Muscle layer of duodenum (tissue), 2 donors: ENCODE measurements around the gene INSM1.

Experiments
- H3K27ac ChIP-seq: one replicate; pipeline ENCODE4 v1.7.0; 2013; ENCODE audit warnings: mild to moderate bottlenecking, low read length
- H3K27me3 ChIP-seq: one replicate; pipeline ENCODE4 v1.7.0; 2013; ENCODE audit warnings: low read depth, mild to moderate bottlenecking, control low read depth, low read length
- H3K36me3 ChIP-seq, 2 donors: one replicate each; pipeline ENCODE4 v1.7.0; 2013; ENCODE audit warnings: low read length in 2 of 2, control low read depth in 1 of 2, mild to moderate bottlenecking in 1 of 2; ENCODE audit not compliant: insufficient read depth in 2 of 2, control insufficient read depth in 1 of 2
- H3K4me1 ChIP-seq, 2 donors: one replicate each; pipeline ENCODE4 v1.7.0; 2013; ENCODE audit warnings: low read length in 2 of 2, mild to moderate bottlenecking in 2 of 2, control low read depth in 1 of 2, moderate library complexity in 1 of 2; ENCODE audit not compliant: insufficient read depth in 2 of 2, control insufficient read depth in 1 of 2
- H3K4me3 ChIP-seq, 2 donors: one replicate each; pipeline ENCODE4 v1.7.0; 2013; ENCODE audit warnings: low read length in 2 of 2, low read depth in 1 of 2, mild to moderate bottlenecking in 1 of 2
- H3K9me3 ChIP-seq, 2 donors: one replicate each; pipeline ENCODE4 v1.7.0; 2013; ENCODE audit warnings: low read length in 2 of 2, control low read depth in 1 of 2, mild to moderate bottlenecking in 1 of 2; ENCODE audit not compliant: control insufficient read depth in 1 of 2
- donor health status: healthy.

INSM1 gene

DNA sequence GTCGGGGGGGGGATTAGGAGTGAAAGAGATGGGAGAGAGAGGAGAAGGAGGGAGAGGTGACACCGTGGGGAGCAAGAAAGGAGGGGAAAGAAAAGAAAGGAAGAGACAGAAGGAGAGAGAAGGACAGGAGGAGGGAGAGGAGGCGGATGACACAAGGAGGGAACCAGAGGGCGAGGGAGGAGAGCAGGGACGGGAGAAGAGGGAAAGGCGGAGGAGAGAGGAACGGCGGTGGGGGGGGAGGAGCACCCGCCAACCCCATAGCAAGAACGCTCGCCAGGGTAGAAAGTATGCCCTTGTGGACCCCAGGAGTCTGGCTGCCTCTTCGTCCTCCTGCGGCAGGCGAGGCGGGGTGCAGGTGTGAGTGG is 4.5 kb upstream of the INSM1 start:
- H3K9me3 ChIP-seq = no peaks in the 10 kb centered on the region
- H3K27ac ChIP-seq = no peak overlapping the region
- peak overlapping the region in 1 of 2 donors; percentile 1 for H3K4me3 ChIP-seq
- H3K27me3 ChIP-seq = peaks cover 56% of the 10 kb centered on the region
- no peaks in the 10 kb centered on the region for H3K36me3 ChIP-seq
- H3K4me1 ChIP-seq = peaks cover 0 to 37% of the 10 kb centered on the region in 2 donors

DNA sequence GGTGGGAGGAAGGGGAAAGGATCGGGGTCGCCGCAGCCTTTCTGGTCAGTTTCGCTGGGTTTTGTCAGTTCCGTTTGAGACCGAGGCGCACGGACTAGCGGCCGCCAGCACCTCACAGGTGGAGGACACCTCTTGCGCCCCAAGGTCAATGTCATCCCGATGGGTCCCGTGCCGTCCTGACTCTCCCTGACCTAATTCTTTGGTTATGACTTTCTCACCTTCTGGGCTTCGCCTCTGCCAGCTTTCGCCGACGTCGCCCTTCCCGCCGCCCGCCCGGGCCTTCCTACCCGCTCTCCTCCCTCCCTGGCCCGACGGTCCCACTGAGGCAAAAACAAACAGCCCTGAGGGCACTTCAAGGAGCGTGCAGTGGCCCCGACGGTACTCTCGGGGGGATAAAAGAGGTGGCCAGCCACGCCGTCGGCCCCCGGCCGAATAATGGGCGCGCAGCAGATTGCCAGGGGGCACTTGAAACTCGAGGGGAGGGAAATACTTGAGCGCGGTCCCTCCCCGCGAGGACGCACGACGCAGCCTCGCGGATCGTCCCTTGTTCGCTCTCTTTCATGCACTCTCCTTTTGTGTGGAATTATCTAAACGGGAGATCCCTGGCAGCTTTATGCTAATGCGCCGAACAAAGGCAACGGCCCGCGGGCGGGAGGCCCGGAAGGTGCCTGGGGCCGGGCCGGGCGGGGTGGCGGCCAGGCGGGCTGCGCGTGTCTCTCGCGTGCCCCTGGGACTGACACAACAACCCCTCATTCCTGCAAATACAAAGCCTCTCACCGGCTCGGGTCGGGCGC is 3.9 kb upstream of the INSM1 start:
- Histone ChIP-seq H3K4me3 (peak overlapping the region in 1 of 2 donors; percentile 1), H3K36me3 (no peaks in the 10 kb centered on the region), H3K27ac (no peak overlapping the region), H3K4me1 (peaks cover 0 to 41% of the 10 kb centered on the region in 2 donors), H3K27me3 (peaks cover 56% of the 10 kb centered on the region), H3K9me3 (no peaks in the 10 kb centered on the region)

DNA sequence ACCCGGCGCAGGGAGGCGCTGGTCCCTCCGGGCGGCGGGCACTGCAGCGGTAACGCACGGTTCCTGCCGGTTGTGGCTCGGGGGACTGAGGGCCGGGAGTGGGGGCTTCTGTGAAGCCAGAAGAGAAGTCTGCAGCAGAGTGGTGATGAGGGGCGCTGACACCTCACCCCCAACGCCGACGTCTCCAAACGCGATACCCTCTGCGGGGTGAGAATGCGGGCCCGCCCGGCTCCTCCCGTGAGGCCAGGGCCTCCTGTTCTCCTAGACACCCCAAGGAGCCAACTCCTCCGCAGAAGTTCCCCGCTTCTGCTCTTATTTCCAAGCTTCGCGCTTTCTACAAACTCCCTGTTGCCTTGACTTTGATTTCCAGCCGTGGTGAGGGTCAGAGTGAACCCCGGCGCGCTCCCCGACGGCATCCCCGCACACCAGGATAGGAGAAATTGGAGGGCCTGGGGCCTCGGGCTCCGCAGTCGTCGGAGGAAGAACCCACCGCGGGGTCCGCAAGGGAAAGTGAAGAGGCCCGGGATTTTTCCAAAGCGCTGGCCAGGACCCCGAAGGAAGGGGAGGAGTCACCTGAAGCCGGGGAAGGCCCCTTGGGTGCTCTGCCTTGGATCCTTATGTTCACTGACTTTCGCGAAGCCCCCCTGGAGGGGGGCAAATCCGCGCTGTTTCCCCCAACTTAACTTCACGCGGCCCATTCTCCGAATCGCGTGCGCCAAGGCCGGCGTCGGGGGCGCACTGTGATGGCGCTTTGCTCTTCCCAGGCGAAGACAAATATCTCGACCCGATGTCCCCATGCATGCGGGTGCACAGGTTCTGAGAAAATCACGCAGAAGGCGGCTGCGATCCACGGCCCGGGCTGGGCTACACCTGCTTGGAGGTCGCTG is 3.1 kb upstream of the INSM1 start:
- peaks cover 0 to 48% of the 10 kb centered on the region in 2 donors for H3K4me1 ChIP-seq
- H3K27me3 ChIP-seq = peaks cover 59% of the 10 kb centered on the region
- peak overlapping the region in 1 of 2 donors; percentile 1 for H3K4me3 ChIP-seq
- no peaks in the 10 kb centered on the region for H3K9me3 ChIP-seq
- H3K36me3 ChIP-seq = no peaks in the 10 kb centered on the region
- H3K27ac ChIP-seq = no peak overlapping the region

DNA sequence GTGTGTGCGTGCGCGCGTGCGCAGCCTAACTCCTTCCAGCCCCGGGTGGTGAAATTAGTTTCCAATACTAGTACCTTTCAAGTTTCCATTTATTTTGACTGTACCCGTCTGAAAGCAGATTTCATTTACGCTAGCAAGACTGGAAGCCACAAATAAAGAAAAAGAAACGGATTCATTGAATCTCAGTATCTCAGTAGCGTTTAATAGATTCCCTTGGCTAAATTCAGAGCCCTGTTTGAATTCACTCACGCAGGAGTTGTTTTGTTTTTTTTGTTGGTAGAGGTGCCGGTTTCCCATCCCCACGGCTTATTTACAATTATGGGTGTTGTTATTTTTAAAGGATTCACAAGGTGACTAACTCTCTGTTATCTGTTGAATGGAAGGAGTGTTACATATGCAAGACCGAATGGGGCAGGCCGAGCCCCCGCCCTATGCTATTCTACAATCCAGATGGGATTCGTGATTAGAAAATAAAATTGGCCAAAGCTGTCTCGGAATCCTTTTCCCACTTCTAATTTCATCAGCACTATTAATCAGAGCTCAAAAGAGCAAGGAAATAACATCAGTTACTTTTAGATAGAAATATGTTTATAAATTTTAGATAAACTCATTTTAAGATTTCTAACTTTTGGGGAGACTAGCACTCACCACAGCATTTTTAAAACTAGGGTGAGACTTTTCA is 2.3 kb upstream of the INSM1 start:
- no peaks in the 10 kb centered on the region for H3K9me3 ChIP-seq
- no peaks in the 10 kb centered on the region for H3K36me3 ChIP-seq
- H3K27me3 ChIP-seq = peaks cover 58% of the 10 kb centered on the region
- H3K4me1 ChIP-seq = peaks cover 0 to 41% of the 10 kb centered on the region in 2 donors
- no peak overlapping the region for H3K4me3 ChIP-seq
- H3K27ac ChIP-seq = no peak overlapping the region

DNA sequence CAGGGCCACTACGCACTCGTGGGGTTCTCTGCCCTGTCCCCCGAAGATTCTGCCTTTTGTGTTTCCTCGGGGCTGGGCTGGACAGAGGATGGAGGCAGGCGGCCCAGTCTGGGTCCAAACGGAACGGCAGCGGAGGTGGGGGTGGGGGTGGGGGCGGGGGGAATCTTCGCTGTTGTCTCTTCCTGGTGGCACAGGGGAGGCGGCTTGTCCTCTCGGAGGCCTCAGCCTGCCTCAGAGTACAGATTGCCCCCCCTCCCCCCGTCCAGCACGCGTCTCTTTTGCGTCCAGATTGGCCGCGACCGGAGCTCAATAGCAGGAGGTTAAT is 1.4 kb upstream of the INSM1 start:
- Histone ChIP-seq H3K27ac (no peak overlapping the region), H3K4me3 (peak overlapping the region in 1 of 2 donors; percentile 49), H3K9me3 (no peaks in the 10 kb centered on the region), H3K27me3 (peaks cover 61% of the 10 kb centered on the region), H3K4me1 (peaks cover 0 to 40% of the 10 kb centered on the region in 2 donors), H3K36me3 (no peaks in the 10 kb centered on the region)

DNA sequence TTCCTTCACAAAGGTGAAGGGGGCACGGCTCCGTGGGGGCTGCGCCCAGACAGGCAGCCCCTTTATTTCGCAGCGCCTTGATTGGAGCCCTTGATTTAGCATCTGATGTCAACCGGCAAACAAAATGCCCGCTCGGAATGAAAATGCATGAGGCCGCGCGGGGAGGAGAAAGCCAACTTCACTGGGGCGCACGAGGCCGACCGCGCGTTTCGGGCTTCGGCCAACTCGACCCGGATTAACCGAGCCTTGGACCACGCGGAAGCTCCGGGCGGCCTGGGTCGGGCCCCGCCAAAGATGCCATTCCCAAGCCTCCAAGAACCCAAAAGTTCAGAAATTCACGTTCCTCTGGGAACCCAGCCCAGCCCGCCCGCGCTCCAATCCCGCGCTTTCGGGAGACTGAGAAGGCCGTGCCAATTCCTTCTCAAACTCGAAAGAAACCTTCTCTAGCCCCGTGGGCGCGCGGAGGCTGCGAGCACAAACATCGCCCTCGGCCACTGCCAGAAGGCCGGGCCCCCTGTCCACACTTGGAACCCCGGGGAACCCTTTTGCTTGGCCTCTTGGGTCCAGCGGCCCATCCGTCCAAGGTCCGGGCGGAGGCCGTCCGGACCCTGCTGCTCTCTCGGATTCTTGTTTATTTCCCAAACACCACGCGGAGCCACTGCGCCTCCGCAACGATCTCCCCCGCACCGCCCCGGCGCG is 879 bp upstream of the INSM1 start:
- no peaks in the 10 kb centered on the region for H3K36me3 ChIP-seq
- peaks cover 65% of the 10 kb centered on the region for H3K27me3 ChIP-seq
- no peak overlapping the region for H3K27ac ChIP-seq
- peak overlapping the region in 1 of 2 donors; percentile 49 for H3K4me3 ChIP-seq
- no peaks in the 10 kb centered on the region for H3K9me3 ChIP-seq
- peaks cover 0 to 40% of the 10 kb centered on the region in 2 donors for H3K4me1 ChIP-seq

DNA sequence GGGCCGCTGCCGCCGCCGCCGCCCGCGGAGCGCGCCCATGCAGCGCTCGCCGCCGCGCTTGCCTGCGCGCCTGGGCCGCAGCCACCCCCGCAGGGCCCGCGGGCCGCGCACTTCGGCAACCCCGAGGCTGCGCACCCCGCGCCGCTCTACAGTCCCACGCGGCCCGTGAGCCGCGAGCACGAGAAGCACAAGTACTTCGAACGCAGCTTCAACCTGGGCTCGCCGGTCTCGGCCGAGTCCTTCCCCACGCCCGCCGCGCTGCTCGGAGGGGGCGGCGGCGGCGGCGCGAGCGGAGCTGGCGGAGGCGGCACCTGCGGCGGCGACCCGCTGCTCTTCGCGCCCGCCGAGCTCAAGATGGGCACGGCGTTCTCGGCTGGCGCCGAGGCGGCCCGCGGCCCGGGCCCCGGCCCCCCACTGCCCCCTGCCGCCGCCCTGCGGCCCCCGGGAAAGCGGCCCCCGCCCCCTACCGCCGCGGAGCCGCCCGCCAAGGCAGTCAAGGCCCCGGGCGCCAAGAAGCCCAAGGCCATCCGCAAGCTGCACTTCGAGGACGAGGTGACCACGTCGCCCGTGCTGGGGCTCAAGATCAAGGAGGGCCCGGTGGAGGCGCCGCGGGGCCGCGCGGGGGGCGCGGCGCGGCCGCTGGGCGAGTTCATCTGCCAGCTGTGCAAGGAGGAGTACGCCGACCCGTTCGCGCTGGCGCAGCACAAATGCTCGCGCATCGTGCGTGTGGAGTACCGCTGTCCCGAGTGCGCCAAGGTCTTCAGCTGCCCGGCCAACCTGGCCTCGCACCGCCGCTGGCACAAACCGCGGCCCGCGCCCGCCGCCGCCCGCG is 730 bp downstream of the INSM1 start:
- Histone ChIP-seq H3K9me3 (no peaks in the 10 kb centered on the region), H3K4me1 (peaks cover 0 to 34% of the 10 kb centered on the region in 2 donors), H3K27me3 (peaks cover 63% of the 10 kb centered on the region), H3K4me3 (peak overlapping the region in 1 of 2 donors; percentile 62), H3K27ac (no peak overlapping the region), H3K36me3 (no peaks in the 10 kb centered on the region)

DNA sequence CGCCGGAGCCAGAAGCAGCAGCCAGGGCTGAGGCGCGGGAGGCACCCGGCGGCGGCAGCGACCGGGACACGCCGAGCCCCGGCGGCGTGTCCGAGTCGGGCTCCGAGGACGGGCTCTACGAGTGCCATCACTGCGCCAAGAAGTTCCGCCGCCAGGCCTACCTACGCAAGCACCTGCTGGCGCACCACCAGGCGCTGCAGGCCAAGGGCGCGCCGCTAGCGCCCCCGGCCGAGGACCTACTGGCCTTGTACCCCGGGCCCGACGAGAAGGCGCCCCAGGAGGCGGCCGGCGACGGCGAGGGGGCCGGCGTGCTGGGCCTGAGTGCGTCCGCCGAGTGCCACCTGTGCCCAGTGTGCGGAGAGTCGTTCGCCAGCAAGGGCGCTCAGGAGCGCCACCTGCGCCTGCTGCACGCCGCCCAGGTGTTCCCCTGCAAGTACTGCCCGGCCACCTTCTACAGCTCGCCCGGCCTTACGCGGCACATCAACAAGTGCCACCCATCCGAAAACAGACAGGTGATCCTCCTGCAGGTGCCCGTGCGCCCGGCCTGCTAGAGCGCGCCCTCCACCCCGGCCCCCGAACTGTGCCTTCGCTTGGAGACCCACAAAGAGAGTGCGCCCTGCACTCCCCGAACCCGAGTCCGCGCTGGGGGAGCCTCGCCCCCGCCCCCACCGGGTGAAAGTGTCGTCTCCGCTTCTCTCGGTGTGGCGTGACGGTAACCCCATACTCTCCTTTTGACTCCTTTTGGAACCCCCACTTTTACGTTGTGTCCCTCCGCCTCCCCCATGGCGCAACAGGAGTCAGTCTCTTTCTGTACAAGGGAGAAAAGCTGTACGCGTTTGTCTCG is 1.6 kb downstream of the INSM1 start:
- no peaks in the 10 kb centered on the region for H3K36me3 ChIP-seq
- H3K4me1 ChIP-seq = peaks cover 0 to 26% of the 10 kb centered on the region in 2 donors
- no peak overlapping the region for H3K27ac ChIP-seq
- H3K4me3 ChIP-seq = peak overlapping the region in 1 of 2 donors; percentile 62
- no peaks in the 10 kb centered on the region for H3K9me3 ChIP-seq
- H3K27me3 ChIP-seq = peaks cover 61% of the 10 kb centered on the region

DNA sequence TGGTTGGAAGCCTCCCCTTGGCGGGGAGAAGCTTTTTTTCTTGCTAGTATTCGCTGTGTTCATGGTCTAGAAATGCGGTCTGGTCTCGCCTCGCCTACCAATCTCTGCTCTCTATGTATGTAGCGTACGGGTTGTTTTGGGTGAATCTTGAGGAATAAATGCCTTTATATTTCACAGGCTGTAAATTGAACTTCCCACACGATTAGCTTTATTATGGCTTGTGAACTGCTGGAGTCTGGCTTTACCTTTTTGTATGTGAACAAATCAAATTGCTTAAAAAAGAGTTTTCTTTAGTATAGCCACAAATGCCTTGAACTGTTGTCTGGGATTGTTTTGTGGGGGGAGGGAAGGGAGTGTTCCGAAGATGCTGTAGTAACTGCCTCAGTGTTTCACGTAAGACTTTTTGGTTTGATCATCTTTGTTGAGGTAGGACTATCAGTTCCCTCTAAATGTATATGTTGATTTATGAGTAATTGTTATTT is 2.2 kb downstream of the INSM1 start:
- peaks cover 0 to 22% of the 10 kb centered on the region in 2 donors for H3K4me1 ChIP-seq

More for the DNA sequence above, 2.2 kb downstream of the INSM1 start:
- H3K27ac ChIP-seq = no peak overlapping the region
- no peaks in the 10 kb centered on the region for H3K9me3 ChIP-seq
- H3K36me3 ChIP-seq = no peaks in the 10 kb centered on the region
- peaks cover 54% of the 10 kb centered on the region for H3K27me3 ChIP-seq
- no peak overlapping the region for H3K4me3 ChIP-seq
